Body of pancreas (tissue), 4 donors: ENCODE results near the gene CCDC51. TPM values are rescaled to one million over a fixed set of nuclear protein-coding genes. Genes with fewer than 3 reads are reported as not detected.

Source experiments
- ATAC-seq: fragments of 150-250 bp; one replicate; pipeline ENCODE4 v1.9.1; 2016
- DNase-seq, 4 donors: peaks; one replicate each; pipeline ENCODE4 v3.0.0-alpha.2; 2019
- H3K27ac ChIP-seq, 4 donors: fragments of 200-600 bp; sonication (generic); 1 replicate in 3 of 4; 2 replicates in 1 of 4; pipeline versions ENCODE4 v1.5.1 to v1.6.1; 2016 to 2019; ENCODE audit warnings: mild to moderate bottlenecking in 1 of 4, mixed read lengths in 1 of 4, moderate library complexity in 1 of 4
- H3K27me3 ChIP-seq, 2 donors: fragments of 200-600 bp; sonication (generic); one replicate each; pipeline ENCODE4 v1.6.0; 2016; ENCODE audit warnings: mild to moderate bottlenecking in 1 of 2
- H3K36me3 ChIP-seq, 2 donors: fragments of 200-600 bp; sonication (generic); replicated peaks in 1 of 2; 2 replicates each; pipeline ENCODE4 v1.5.1; 2016; ENCODE audit warnings: low read depth in 2 of 2; ENCODE audit not compliant: insufficient read depth in 1 of 2
- H3K4me1 ChIP-seq: fragments of 200-600 bp; sonication (generic); one replicate; pipeline ENCODE4 v1.6.0; 2016
- H3K4me3 ChIP-seq, 2 donors: fragments of 200-600 bp; sonication (generic); 1 replicate in 1 of 2; 2 replicates in 1 of 2; pipeline ENCODE4 v1.5.1; 2016 to 2019
- H3K9me3 ChIP-seq, 3 donors: fragments of 200-600 bp; sonication (generic); 1 replicate in 2 of 3; 2 replicates in 1 of 3; pipeline ENCODE4 v1.5.1; 2016
- CTCF ChIP-seq, 7 experiments: fragments of 450-650 bp in 4 of 7; fragments of 200-600 bp in 3 of 7; sonication (generic) in 3 of 7; IDR thresholded peaks; one replicate each; pipeline ENCODE4 v1.5.1; 2016 to 2019; ENCODE audit warnings: antibody characterized with exemption in 7 of 7
- POLR2A ChIP-seq, 3 donors: fragments of 450-650 bp; IDR thresholded peaks; one replicate each; pipeline ENCODE4 v1.6.1; 2016; ENCODE audit warnings: antibody characterized with exemption in 3 of 3, mild to moderate bottlenecking in 2 of 3
- WGBS, 2 donors: methylation state at CpG; one replicate each; pipeline ENCODE4 v1.1.5; 2017; 5-methylcytosine and 5-hydroxymethylcytosine counted together
- intact Hi-C: fragments of 100-400 bp; cut with DNase I; formaldehyde crosslinking; loops from one replicate; pipeline ENCODE4 v1.15.1; 2023
- total RNA-seq, 2 donors: library from RNA; depleted of rRNA; stranded (reverse); fragments of >200 nt; gene quantifications; one replicate each; pipeline ENCODE4 v1.1.0, GENCODE V29; 2016

The CCDC51 gene
- total RNA-seq, 2 donors from 2014 or later = 0.33 to 2.6 TPM

DNA sequence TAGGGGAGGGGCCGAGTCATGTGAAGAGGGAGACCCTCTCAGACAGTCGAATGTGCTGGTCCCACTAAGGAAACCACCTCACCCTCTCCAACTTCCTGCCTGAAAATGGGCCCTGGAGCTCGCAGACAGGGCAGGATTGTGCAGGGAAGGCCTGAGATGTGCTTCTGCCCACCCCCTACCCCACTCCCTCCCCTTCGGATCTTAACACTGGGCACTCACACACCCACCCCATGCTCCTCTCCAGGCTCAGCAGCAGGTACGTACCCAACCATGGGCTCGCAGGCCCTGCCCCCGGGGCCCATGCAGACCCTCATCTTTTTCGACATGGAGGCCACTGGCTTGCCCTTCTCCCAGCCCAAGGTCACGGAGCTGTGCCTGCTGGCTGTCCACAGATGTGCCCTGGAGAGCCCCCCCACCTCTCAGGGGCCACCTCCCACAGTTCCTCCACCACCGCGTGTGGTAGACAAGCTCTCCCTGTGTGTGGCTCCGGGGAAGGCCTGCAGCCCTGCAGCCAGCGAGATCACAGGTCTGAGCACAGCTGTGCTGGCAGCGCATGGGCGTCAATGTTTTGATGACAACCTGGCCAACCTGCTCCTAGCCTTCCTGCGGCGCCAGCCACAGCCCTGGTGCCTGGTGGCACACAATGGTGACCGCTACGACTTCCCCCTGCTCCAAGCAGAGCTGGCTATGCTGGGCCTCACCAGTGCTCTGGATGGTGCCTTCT is 26.6 kb upstream of the CCDC51 start:
- Histone ChIP-seq H3K4me3 (peak overlapping the region in 1 of 2 donors; percentile 17), H3K4me1 (peaks cover 61% of the 10 kb centered on the region), H3K36me3 (peaks cover 0 to 2% of the 10 kb centered on the region in 2 donors), H3K27me3 (no peaks in the 10 kb centered on the region), H3K27ac (peak overlapping the region; percentile 98 to 100 (median 99)), H3K9me3 (no peaks in the 10 kb centered on the region)
- intact Hi-C loops = no loop called here
- ATAC-seq (peak; percentile 4), DNase-seq (peak; percentile 68 to 79 (median 72))
- peak in 1 of 3 donors; percentile 22 for TF ChIP-seq POLR2A (IDR thresholded peaks at IDR 0.05)
- TF ChIP-seq CTCF (IDR thresholded peaks at IDR 0.05) = no peak
- 12% methylated on average over 19 of the region's 19 CpGs; no CpG with 5 or more reads in 1 of the 2 donors for WGBS, 2 donors

GRCh38 chr3:48465531-48466378 is 25.8 kb upstream of the CCDC51 start:
- DNase-seq = peak; percentile 98 to 100 (median 100)
- no peaks in the 10 kb centered on the region for H3K9me3 ChIP-seq
- peak; percentile 60 to 98 (median 95) for TF ChIP-seq CTCF (IDR thresholded peaks at IDR 0.05)
- TF ChIP-seq POLR2A (IDR thresholded peaks at IDR 0.05) = peak; percentile 90 to 98 (median 96)
- peak overlapping the region in 1 of 2 donors; percentile 17 for H3K4me3 ChIP-seq
- intact Hi-C loops = no loop called here
- ATAC-seq = peak; percentile 93
- H3K27ac ChIP-seq = peak overlapping the region; percentile 98 to 100 (median 99)
- 0 to 1% methylated on average over 5 to 21 of the region's 21 CpGs for WGBS, 2 donors
- peaks cover 55% of the 10 kb centered on the region for H3K4me1 ChIP-seq
- H3K27me3 ChIP-seq = no peaks in the 10 kb centered on the region
- H3K36me3 ChIP-seq = peaks cover under 1 to 2% of the 10 kb centered on the region in 2 donors

- intact Hi-C loops = no loop called here
- WGBS, 2 donors = 9 to 12% methylated on average over 4 to 7 of the region's 7 CpGs
Observed at GRCh38 chr3:48465237-48465530, 25.3 kb upstream of the CCDC51 start.

DNA sequence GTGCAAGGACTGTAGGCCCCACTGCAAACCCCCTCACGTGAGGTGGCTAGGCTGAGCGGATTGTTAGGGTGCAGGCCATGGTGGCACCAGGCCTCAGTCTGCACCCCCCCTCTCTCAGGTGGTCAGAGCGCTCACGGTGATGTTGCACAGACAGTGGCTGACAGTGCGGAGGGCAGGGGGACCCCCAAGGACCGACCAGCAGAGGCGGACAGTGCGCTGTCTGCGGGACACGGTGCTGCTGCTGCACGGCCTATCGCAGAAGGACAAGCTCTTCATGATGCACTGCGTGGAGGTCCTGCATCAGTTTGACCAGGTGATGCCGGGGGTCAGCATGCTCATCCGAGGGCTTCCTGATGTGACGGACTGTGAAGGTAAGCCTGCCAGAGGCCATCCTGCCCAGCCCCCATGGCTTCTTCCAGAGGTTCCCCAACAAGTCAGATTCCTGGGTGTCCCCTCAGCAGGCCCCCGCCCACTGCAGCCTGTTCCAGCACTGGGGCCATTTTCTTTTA is 24.8 kb upstream of the CCDC51 start:
- Histone ChIP-seq H3K27ac (peak overlapping the region; percentile 93 to 100 (median 99)), H3K9me3 (no peaks in the 10 kb centered on the region), H3K4me1 (peaks cover 45% of the 10 kb centered on the region), H3K4me3 (no peak overlapping the region), H3K36me3 (peaks cover 9 to 10% of the 10 kb centered on the region in 2 donors), H3K27me3 (no peaks in the 10 kb centered on the region)
- 92 to 97% methylated on average over 10 to 17 of the region's 17 CpGs for WGBS, 2 donors
- intact Hi-C loops = loop anchor here (5.0 kb wide), 3 partner anchors 43 to 98 kb away; partner anchors contain the start of gene UCN2
- TF ChIP-seq CTCF (IDR thresholded peaks at IDR 0.05) = no peak
- TF ChIP-seq POLR2A (IDR thresholded peaks at IDR 0.05) = no peak
- DNase-seq (peak in 1 of 4 donors; percentile 31), ATAC-seq (no peak)

More at GRCh38 chr3:48465237-48465530, 25.3 kb upstream of the CCDC51 start:
- TF ChIP-seq CTCF (IDR thresholded peaks at IDR 0.05) (no peak), POLR2A (IDR thresholded peaks at IDR 0.05) (no peak)
- Histone ChIP-seq H3K27ac (peak overlapping the region; percentile 93 to 100 (median 99)), H3K9me3 (no peaks in the 10 kb centered on the region), H3K36me3 (peaks cover 5 to 6% of the 10 kb centered on the region in 2 donors), H3K4me3 (no peak overlapping the region), H3K27me3 (no peaks in the 10 kb centered on the region), H3K4me1 (peaks cover 49% of the 10 kb centered on the region)
- ATAC-seq (peak; percentile 1), DNase-seq (no peak)
